A549 (cell line): Measurements from ENCODE around the gene KRT34. TPM values are rescaled to one million over a fixed set of nuclear protein-coding genes. Genes with fewer than 3 reads are reported as not detected.

Experiments used
- ATAC-seq, 2 experiments: fragments of 200-7000 bp in 1 of 2; fragments of >200 bp in 1 of 2; cut with Nextera tagmentation in 1 of 2; cut with Tn5 transposase in 1 of 2; 3 replicates each; pipeline versions ENCODE4 v1.8.0 to v1.9.1; 2018 to 2020; ENCODE audit warnings: mild to moderate bottlenecking in 1 of 2, moderate library complexity in 1 of 2
- CTCF ChIA-PET: fragments of 300-600 bp; sonication (Branson Sonifier 250); formaldehyde crosslinking; extraction: SDS; loops from one replicate; lab custom pipeline; 2021; ENCODE audit warnings: antibody characterized with exemption, inconsistent platforms; lab: Yijun Ruan, JAX
- POLR2A ChIA-PET: fragments of 350-600 bp; formaldehyde crosslinking; extraction: SDS; loops from one replicate; lab custom pipeline; 2021; ENCODE audit warnings: antibody characterized with exemption, inconsistent platforms; lab: Yijun Ruan, JAX
- DNase-seq, 2 experiments: peaks; one replicate each; pipeline versions ENCODE4 v3.0.0 to v3.0.0-alpha.2; 2011 to 2016; ENCODE audit warnings: low read depth in 1 of 2, low spot score in 1 of 2
- FAIRE-seq: peaks from 2 replicates; lab custom pipeline; 2011; peaks lifted over from hg19 to GRCh38; lab: Jason Lieb, UNC
- H3K27ac ChIP-seq, 2 experiments: fragments of >200 bp; sonication (Bioruptor Twin); formaldehyde crosslinking; 3 replicates each; pipeline ENCODE4 v1.5.1; 2016 to 2017
- H3K4me1 ChIP-seq: fragments of >200 bp; sonication (Bioruptor Twin); formaldehyde crosslinking; 3 replicates; pipeline ENCODE4 v1.6.1; 2016
- H3K4me2 ChIP-seq: fragments of >200 bp; sonication (Bioruptor Twin); formaldehyde crosslinking; 3 replicates; pipeline ENCODE4 v1.6.1; 2016
- H3K4me3 ChIP-seq: fragments of >200 bp; sonication (Bioruptor Twin); formaldehyde crosslinking; 3 replicates; pipeline ENCODE4 v1.5.1; 2016
- H3K9me3 ChIP-seq: fragments of >200 bp; sonication (Bioruptor Twin); formaldehyde crosslinking; 3 replicates; pipeline ENCODE4 v1.6.1; 2016
- BHLHE40 ChIP-seq: IDR thresholded peaks from 2 replicates; pipeline ENCODE4 v1.6.1; 2012; ENCODE audit warnings: low read depth, low read length, inconsistent platforms
- E2F6 ChIP-seq: IDR thresholded peaks from 2 replicates; pipeline ENCODE4 v1.6.1; 2012; ENCODE audit warnings: low read depth, borderline replicate concordance
- EHMT2 ChIP-seq: fragments of 200-600 bp; sonication (generic); IDR thresholded peaks from 2 replicates; pipeline ENCODE4 v1.6.1; 2016; ENCODE audit warnings: antibody characterized with exemption, low read depth, mild to moderate bottlenecking, moderate library complexity
- ELK1 ChIP-seq: fragments of 150-350 bp; IDR thresholded peaks from 2 replicates; pipeline ENCODE4 v1.6.1; 2014; ENCODE audit warnings: low read depth, mild to moderate bottlenecking, low read length
- EP300 ChIP-seq, 2 experiments: fragments of >200 bp; sonication (Bioruptor Twin); formaldehyde crosslinking; IDR thresholded peaks; 2 replicates in 1 of 2; 3 replicates in 1 of 2; pipeline ENCODE4 v1.6.1; 2016 to 2017
- FOXS1 ChIP-seq: fragments of 250-450 bp; sonication (Bioruptor Pico); IDR thresholded peaks from 2 replicates; pipeline ENCODE4 v1.5.0; 2020; ENCODE audit warnings: mild to moderate bottlenecking, moderate library complexity
- HOXB5 ChIP-seq: fragments of 250-450 bp; sonication (Bioruptor Pico); IDR thresholded peaks from 2 replicates; pipeline ENCODE4 v1.5.0; 2020; ENCODE audit warnings: mild to moderate bottlenecking, moderate library complexity
- MAFK ChIP-seq: fragments of 450-650 bp; IDR thresholded peaks from 2 replicates; pipeline ENCODE4 v1.6.1; 2014; ENCODE audit not compliant: partially characterized antibody
- MAZ ChIP-seq: fragments of 150-350 bp; IDR thresholded peaks from 2 replicates; pipeline ENCODE4 v1.6.1; 2014; ENCODE audit warnings: antibody characterized with exemption, low read depth, low read length, borderline replicate concordance
- MYC ChIP-seq: IDR thresholded peaks from 2 replicates; pipeline ENCODE4 v1.6.1; 2012; ENCODE audit warnings: mild to moderate bottlenecking, inconsistent platforms, low read length, improper control_type of control experiment, borderline replicate concordance
- NPAS2 ChIP-seq: fragments of 250-450 bp; sonication (Bioruptor Pico); IDR thresholded peaks from 2 replicates; pipeline ENCODE4 v1.8.0; 2022; ENCODE audit warnings: mild to moderate bottlenecking, moderate library complexity, borderline replicate concordance
- NR3C1 ChIP-seq: fragments of >200 bp; sonication (Bioruptor Twin); formaldehyde crosslinking; IDR thresholded peaks from 3 replicates; pipeline ENCODE4 v1.6.1; 2017
- POLR2AphosphoS2 ChIP-seq: conservative IDR thresholded peaks from 2 replicates; pipeline ENCODE4 v1.6.1; 2012; ENCODE audit warnings: low read length, improper control_type of control experiment, inconsistent platforms
- RCOR1 ChIP-seq: fragments of 150-350 bp; IDR thresholded peaks from 2 replicates; pipeline ENCODE4 v1.6.1; 2014; ENCODE audit warnings: antibody characterized with exemption, low read length, low read depth
- RFX5 ChIP-seq: fragments of 450-650 bp; IDR thresholded peaks from 2 replicates; pipeline ENCODE4 v1.7.1; 2014; ENCODE audit warnings: antibody characterized with exemption, mild to moderate bottlenecking, moderate library complexity
- SREBF2 ChIP-seq: fragments of 450-650 bp; IDR thresholded peaks from 2 replicates; pipeline ENCODE4 v1.6.1; 2014; ENCODE audit warnings: mild to moderate bottlenecking, moderate library complexity
- TP53 ChIP-seq: fragments of 250-450 bp; sonication (Bioruptor Pico); IDR thresholded peaks from 2 replicates; pipeline ENCODE4 v1.5.0; 2021; ENCODE audit warnings: mild to moderate bottlenecking, moderate library complexity
- ZFP36 ChIP-seq: fragments of 450-650 bp; IDR thresholded peaks from 2 replicates; pipeline ENCODE4 v1.6.1; 2014; ENCODE audit warnings: borderline replicate concordance; ENCODE audit not compliant: partially characterized antibody
- ZSCAN20 ChIP-seq: fragments of 250-450 bp; sonication (Bioruptor Pico); IDR thresholded peaks from 2 replicates; pipeline ENCODE4 v1.8.0; 2022; ENCODE audit warnings: mild to moderate bottlenecking, moderate library complexity
- WGBS: methylation state at CpG from one replicate; pipeline ENCODE4 v1.1.6; 2017; ENCODE audit errors: missing lambda C conversion rate; 5-methylcytosine and 5-hydroxymethylcytosine counted together
- polyA plus RNA-seq, 4 experiments: library from polyadenylated mRNA; depleted of rRNA in 3 of 4; stranded (reverse); fragments of >200 nt; fragmentation: RNase III in 1 of 4; extraction: RNeasy Plus Mini Kit Qiagen cat#74134 plus additional on column Dnase treatment in 1 of 4; gene quantifications; 2 replicates in 3 of 4; 3 replicates in 1 of 4; pipeline ENCODE4 v1.2.3, GENCODE V29; 2011 to 2017
- TF ChIP-seq, protein P1 (sequence below): fragments of 200-600 bp; sonication (generic); IDR thresholded peaks from 2 replicates; pipeline ENCODE4 v1.6.1; 2016; ENCODE audit warnings: antibody characterized with exemption, mild to moderate bottlenecking, moderate library complexity
- TF ChIP-seq, protein P2 (sequence below): IDR thresholded peaks from 2 replicates; pipeline ENCODE4 v1.6.1; 2012

Gene KRT34
- polyA plus RNA-seq, 2 of the 4 experiments (the other 2 are of a cell fraction), result 0.09 to 0.23 TPM

DNA sequence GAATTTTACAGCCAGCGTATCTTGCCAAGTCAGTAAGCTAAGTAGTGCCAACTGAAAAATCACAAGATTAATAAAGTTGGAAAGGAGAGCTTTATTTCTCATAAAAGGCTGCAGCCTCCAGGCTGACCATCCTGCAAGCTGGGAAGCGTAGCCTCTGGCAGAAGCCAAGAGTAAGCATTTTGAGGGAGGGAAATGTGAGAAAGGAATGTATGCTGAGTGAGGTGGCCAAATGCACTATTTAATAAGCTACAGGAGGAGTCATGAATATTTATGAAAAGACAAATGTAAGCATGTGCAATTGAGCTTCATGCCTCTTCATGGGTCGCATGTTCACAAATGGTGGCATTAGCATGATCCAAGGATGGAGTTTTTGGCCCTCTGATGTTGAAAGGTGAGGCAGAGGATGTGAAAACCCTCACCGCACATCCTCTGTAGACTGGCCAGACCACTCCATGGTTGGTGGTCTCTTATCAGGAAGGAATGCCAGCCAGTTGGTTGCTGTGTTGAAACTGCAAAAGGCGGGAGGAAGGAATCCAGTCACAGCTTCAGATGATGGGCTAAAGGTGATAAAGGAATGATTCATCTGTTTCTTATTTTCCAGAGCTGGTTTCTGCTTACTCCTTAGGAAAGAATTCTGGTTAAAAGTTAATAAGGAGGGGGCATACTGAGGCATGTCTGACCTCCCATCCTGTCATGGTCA, 21.7 kb downstream of the KRT34 start:
- WGBS, result 65% methylated on average over 5 of the region's 5 CpGs
- no peak overlapping the region for H3K27ac ChIP-seq
- no peak for TF ChIP-seq EP300 (IDR thresholded peaks at IDR 0.05)
- no peak for TF ChIP-seq MAFK
- TF ChIP-seq SREBF2, result no peak
- TF ChIP-seq HOXB5, result no peak
- TF ChIP-seq ELK1, result no peak
- TF ChIP-seq RCOR1, result no peak
- no peak for TF ChIP-seq RFX5
- TF ChIP-seq E2F6, result 0 out of 2 replicates have a peak, but pooled peaks have one; percentile 44
- TF ChIP-seq NPAS2, result no peak
- H3K4me3 ChIP-seq, result no peak overlapping the region
- no peak for FAIRE-seq
- POLR2A ChIA-PET, result no interaction called here
- DNase-seq, result no peak
- H3K4me1 ChIP-seq, result 0 out of 3 replicates have a peak, but pooled peaks cover 3% of the 10 kb centered on the region
- H3K9me3 ChIP-seq, result peaks cover 9% of the 10 kb centered on the region
- CTCF ChIA-PET, result interaction anchor here (0.6 to 1.5 kb wide), 5 partner anchors 31 to 191 kb away, joined by 3 to 4 read pairs (median 3); no protein-coding TSS in a partner anchor
- H3K4me2 ChIP-seq, result no peak overlapping the region
- no peak; a peak in 1 of 6 replicates for ATAC-seq

- POLR2A ChIA-PET, result no interaction called here
- DNase-seq, result no peak
- no peak for TF ChIP-seq POLR2AphosphoS2
- no peak for TF ChIP-seq FOXS1 (CRISPR knock-in tag)
- no peak for TF ChIP-seq MAZ
- TF ChIP-seq MYC, result no peak
- TF ChIP-seq HOXB5, result no peak
- TF ChIP-seq ZFP36, result no peak
- TF ChIP-seq BHLHE40, result no peak
- no peak for TF ChIP-seq SREBF2
- no peak for TF ChIP-seq RFX5
- no peak for TF ChIP-seq ZSCAN20
- no peak for TF ChIP-seq TP53 (CRISPR knock-in tag)
- no peak for TF ChIP-seq EHMT2
- ATAC-seq, result no peak
- Histone ChIP-seq H3K4me1 (no peaks in the 10 kb centered on the region), H3K27ac (no peak overlapping the region), H3K9me3 (peaks cover 9% of the 10 kb centered on the region), H3K4me2 (no peak overlapping the region), H3K4me3 (no peak overlapping the region)
- 70% methylated on average over 4 of the region's 4 CpGs for whole genome bisulfite sequencing
- CTCF ChIA-PET, result interaction anchor here (0.9 to 2.8 kb wide), 5 partner anchors 10 to 445 kb away, joined by 3 to 9 read pairs (median 4); no protein-coding TSS in a partner anchor
- FAIRE-seq, result no peak
Measured at GRCh38 chr17:41354536-41354935, 27.6 kb downstream of the KRT34 start.

GRCh38 chr17:41352597-41353366, 29.3 kb downstream of the KRT34 start:
- DNase-seq (no peak), FAIRE-seq (peak; percentile 32)
- POLR2A ChIA-PET, result interaction anchor here (0.8 kb wide), 1 partner anchor 335 kb away, joined by 3 read pairs; the partner anchor contains the start of gene EIF1

More at GRCh38 chr17:41352597-41353366, 29.3 kb downstream of the KRT34 start:
- peaks cover 9% of the 10 kb centered on the region for H3K9me3 ChIP-seq
- H3K4me1 ChIP-seq, result no peaks in the 10 kb centered on the region
- whole genome bisulfite sequencing, result 46% methylated on average over 7 of the region's 7 CpGs
- ATAC-seq, result peak in 1 of 2 experiments; percentile 47; a peak in 1 of 6 replicates
- no peak for TF ChIP-seq ZSCAN20
- TF ChIP-seq, protein P1, sequence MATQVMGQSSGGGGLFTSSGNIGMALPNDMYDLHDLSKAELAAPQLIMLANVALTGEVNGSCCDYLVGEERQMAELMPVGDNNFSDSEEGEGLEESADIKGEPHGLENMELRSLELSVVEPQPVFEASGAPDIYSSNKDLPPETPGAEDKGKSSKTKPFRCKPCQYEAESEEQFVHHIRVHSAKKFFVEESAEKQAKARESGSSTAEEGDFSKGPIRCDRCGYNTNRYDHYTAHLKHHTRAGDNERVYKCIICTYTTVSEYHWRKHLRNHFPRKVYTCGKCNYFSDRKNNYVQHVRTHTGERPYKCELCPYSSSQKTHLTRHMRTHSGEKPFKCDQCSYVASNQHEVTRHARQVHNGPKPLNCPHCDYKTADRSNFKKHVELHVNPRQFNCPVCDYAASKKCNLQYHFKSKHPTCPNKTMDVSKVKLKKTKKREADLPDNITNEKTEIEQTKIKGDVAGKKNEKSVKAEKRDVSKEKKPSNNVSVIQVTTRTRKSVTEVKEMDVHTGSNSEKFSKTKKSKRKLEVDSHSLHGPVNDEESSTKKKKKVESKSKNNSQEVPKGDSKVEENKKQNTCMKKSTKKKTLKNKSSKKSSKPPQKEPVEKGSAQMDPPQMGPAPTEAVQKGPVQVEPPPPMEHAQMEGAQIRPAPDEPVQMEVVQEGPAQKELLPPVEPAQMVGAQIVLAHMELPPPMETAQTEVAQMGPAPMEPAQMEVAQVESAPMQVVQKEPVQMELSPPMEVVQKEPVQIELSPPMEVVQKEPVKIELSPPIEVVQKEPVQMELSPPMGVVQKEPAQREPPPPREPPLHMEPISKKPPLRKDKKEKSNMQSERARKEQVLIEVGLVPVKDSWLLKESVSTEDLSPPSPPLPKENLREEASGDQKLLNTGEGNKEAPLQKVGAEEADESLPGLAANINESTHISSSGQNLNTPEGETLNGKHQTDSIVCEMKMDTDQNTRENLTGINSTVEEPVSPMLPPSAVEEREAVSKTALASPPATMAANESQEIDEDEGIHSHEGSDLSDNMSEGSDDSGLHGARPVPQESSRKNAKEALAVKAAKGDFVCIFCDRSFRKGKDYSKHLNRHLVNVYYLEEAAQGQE, result peak; percentile 90
- TF ChIP-seq, protein P2, sequence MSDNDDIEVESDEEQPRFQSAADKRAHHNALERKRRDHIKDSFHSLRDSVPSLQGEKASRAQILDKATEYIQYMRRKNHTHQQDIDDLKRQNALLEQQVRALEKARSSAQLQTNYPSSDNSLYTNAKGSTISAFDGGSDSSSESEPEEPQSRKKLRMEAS, result no peak
- TF ChIP-seq NR3C1, result no peak
- peak; percentile 80 for TF ChIP-seq EHMT2
- no peak overlapping the region for H3K4me3 ChIP-seq
- CTCF ChIA-PET, result interaction anchor here (1.1 to 1.8 kb wide), 4 partner anchors 31 to 443 kb away, joined by 3 to 7 read pairs (median 3); no protein-coding TSS in a partner anchor
- no peak overlapping the region for H3K27ac ChIP-seq
- no peak overlapping the region for H3K4me2 ChIP-seq
